Measurements from ENCODE around the gene CPEB3.
"Not testable (repeated sequence)": the region's sequence is repeated elsewhere in the genome, so short reads cannot be mapped to it uniquely, and the experiment has no call there.

Gene CPEB3

GRCh38 chr10:92142949-92143348 is 147.9 kb downstream of the CPEB3 start:
- DNase-seq (ENCODE audit: low read depth in 2 of 2): no peak

GRCh38 chr10:92142512-92142911 is 148.4 kb downstream of the CPEB3 start:
- DNase-seq (ENCODE audit: low read depth in 2 of 2): no peak

GRCh38 chr10:92141147-92141546 is 149.7 kb downstream of the CPEB3 start:
- DNase-seq (ENCODE audit: low read depth in 2 of 2): not testable (repeated sequence)

DNA sequence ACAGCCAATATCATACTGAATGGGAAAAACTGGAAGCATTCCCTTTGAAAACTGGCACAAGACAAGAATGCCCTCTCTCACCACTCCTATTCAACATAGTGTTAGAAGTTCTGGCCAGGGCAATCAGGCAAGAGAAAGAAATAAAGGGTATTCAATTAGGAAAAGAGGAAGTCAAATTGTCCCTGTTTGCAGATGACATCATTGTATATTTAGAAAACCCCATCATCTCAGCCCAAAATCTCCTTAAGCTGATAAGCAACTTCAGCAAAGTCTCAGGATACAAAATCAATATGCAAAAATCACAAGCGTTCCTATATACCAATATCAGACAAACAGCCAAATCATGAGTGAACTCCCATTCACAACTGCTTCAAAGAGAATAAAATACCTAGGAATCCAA is 156.8 kb downstream of the CPEB3 start:
- DNase-seq (ENCODE audit: low read depth in 2 of 2): not testable (repeated sequence)

GRCh38 chr10:92131275-92131820 is 159.5 kb downstream of the CPEB3 start:
- DNase-seq (ENCODE audit: low read depth in 2 of 2): no peak

DNA sequence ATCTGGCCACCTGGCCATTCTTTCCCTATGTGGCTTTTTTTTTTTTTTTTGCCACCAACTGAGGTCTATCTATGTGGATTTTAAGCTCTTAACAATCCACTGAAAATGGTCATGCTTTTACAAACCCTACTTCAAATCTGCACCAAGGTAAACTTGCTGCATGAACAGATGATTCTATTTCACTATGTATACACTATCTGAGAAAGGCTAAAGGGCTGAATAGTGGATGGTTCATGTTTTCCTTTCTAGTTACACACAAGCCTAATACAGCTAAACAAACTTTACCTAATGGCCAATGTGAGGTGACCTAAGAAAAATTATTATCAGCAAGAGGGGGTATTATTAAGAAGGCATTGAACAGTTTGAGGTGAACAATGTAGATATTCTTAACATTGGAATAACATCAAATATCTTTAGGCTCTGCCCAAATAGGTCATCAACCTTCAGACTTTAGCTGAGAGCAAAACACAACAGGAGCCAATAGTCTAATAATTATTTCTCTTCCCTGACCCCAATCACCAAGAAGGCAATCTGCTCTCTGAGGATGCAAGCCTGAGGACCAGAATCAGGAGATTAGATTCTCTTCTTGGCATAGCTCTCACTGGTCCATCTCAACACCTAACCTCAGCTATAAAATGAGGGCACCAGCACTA is 160.1 kb downstream of the CPEB3 start:
- DNase-seq (ENCODE audit: low read depth in 2 of 2): no peak

GRCh38 chr10:92126100-92126650 is 164.7 kb downstream of the CPEB3 start:
- DNase-seq (ENCODE audit: low read depth in 2 of 2): no peak

GRCh38 chr10:92125144-92125543 is 165.7 kb downstream of the CPEB3 start:
- no peak for DNase-seq (ENCODE audit: low read depth in 2 of 2)

- DNase-seq (ENCODE audit: low read depth in 2 of 2): no peak
These were observed 166.2 kb downstream of the CPEB3 start for GRCh38 chr10:92124616-92125143.

GRCh38 chr10:92124020-92124419 is 166.9 kb downstream of the CPEB3 start:
- DNase-seq (ENCODE audit: low read depth in 2 of 2): no peak

- DNase-seq (ENCODE audit: low read depth in 2 of 2): no peak
These were observed 167.9 kb downstream of the CPEB3 start for GRCh38 chr10:92122941-92123450.

DNA sequence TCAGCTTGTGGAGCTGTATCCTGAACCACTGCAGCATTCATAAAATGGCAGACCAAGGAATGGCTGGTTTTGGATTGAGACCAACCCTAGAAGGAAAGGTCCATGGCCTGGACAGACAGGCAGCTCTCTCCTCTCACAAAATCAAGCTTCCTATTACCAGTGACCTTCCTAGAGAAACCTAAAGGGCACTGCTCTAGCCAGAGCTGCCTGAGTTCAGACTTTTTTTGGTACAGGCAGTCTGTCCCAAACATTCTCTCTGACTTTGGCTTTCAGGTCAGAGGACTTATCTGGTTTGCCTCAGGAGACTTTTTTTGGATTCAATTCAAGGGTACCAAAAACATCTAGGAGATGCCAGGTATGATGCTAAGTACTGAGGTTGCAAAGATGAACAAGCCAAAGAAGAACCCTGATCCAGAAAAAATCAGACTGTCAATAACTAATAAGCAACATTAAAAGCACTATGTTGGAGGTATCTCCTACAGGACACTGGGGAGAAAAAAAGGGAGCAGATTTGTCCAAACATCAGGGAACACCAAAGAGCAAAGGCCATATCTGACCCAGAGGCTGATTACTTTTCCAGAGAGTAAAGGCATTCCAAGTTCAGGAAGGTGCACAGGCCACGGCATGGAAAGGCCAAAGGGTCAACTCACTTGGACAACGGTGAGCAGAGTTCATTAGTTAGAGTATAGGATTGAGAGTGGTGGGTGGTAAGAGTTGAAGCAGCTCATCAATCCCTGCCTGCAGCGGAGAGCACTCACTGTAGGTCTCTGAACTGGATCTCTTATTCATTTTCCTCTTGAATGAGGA is 169.0 kb downstream of the CPEB3 start:
- DNase-seq (ENCODE audit: low read depth in 2 of 2): no peak

DNA sequence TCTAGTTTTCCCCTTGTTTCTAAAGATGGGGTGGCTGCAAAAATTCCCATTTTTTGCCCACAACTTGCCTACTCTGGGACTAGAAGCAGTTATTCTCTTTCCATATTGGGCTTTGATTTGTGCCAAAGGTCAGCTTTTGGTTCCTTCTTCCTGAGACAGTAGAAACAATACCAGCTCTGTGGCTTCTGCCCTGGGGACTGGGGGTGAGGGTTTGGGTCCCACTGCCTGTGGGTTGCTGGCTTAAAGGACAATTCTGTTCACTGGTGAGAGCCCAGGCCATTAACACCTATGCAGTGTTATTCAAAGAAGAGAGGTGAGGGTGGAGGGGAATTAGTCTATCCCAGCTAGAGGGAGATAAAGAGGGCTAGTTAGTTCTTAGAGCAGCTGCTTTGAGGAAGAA is 171.5 kb downstream of the CPEB3 start:
- DNase-seq (ENCODE audit: low read depth in 2 of 2): no peak

DNA sequence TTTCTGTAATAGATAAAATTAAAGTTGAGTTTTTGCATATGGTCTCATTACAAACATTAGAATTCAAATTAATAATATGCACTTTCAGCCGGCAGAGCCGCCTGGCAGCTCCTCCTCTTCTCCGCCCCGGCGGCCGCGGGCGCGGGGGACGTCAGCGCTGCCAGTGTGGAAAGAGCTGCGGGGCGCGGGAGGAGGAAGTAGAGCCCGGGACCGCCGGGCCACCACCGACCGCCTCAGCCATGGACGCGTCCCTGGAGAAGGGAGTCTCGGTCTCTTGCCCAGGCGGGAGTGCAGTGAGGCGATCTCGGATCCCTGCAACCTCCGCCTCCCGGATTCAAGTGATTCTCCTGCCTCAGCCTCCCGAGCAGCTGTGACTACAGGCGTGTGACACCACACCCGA is 176.0 kb downstream of the CPEB3 start:
- not testable (repeated sequence) for DNase-seq (ENCODE audit: low read depth in 2 of 2)

GRCh38 chr10:92113911-92114600 is 176.8 kb downstream of the CPEB3 start:
- DNase-seq (ENCODE audit: low read depth in 2 of 2): no peak

DNA sequence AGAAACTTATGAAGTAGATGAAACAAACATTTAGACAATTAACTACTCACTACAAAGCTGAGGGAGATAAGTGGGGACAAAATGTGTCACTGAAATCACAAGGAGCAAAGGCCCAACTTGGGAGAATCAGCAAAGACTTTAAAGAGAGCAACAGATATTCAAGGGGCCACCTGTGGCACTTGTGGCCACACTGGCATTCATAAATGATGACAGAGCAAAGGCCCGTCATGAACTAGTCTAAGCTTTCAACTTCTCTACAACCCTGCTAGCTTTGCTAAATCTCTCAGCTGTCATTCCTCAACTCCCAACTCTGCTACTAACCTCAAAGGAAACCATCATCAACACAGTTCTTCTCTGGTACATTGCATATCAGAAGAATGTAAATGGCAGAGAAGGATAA is 178.4 kb downstream of the CPEB3 start:
- DNase-seq (ENCODE audit: low read depth in 2 of 2): no peak

DNA sequence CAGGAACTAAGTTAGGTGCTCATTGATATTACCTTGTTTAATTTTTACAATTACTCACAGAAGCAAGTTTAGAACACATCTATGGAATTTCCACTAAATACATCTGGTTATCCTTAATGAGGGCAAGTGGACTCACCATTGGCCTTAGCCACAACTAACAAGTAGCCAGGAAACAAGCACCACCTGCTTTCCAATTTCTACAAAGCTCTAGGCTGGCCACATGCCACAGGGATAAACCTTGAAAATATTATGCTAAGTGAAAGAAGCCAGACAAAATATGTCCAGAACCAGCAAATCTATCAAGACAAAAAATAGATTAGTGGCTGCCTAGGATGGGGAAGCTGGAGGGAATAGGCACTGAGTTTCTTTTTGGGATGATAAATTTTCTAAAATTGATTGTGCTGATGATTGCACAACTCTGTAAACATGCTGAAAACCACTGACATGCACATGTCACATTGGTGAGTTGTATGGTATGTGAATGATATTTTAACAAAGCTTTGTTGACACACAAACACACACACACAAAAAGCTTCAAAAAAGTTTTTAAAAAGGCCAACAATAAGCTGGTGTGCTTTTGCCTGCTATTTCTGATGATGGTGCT is 179.4 kb downstream of the CPEB3 start:
- DNase-seq (ENCODE audit: low read depth in 2 of 2): no peak

- DNase-seq (ENCODE audit: low read depth in 2 of 2): no peak
These were observed 180.7 kb downstream of the CPEB3 start for GRCh38 chr10:92110039-92110794.

DNA sequence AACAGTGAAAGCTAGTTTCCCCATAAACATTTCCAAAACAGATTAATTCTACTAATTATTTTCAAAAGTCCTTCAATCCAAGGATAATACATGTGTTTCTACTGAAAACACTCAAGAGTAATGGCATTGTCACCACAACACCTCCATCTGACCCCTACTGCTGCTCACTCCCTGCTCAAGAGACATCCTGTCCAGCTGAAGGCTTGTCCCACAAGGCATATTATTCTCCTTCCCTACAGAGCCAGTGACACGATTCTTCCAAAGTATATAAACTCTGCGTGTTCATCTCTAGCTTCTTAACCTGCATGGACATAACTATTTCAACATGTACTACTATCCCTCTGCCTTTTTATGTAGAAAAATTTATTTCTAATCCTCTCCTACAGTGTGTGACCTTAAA is 182.1 kb downstream of the CPEB3 start:
- DNase-seq (ENCODE audit: low read depth in 2 of 2): no peak

DNA sequence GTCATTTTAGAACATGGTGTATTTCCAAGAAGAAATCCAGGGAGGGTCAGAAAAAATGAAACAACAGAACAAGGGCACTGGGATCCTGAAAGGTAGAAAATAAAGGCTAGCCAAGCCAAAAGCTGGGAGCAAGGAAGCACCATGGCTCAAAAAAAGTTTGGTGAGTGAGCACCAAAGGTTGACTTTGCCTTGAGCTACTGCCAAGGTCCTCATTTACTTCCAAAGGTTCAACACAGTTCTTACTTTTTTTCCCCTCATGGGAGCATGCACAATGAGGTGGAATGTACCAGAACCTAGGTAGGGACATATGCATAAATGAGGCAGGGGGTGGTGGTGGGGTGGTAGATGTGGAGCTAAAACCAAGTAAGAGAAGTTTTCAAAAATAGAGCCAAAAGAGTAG is 182.8 kb downstream of the CPEB3 start:
- DNase-seq (ENCODE audit: low read depth in 2 of 2): no peak
